NAMALWA (cell line): ENCODE data around the gene CLEC4F.
"Not testable (repeated sequence)": the region's sequence is repeated elsewhere in the genome, so short reads cannot be mapped to it uniquely, and the experiment has no call there.

ENCODE experiments used
- DNase-seq: peaks from one replicate; pipeline ENCODE4 v3.0.0-alpha.2; 2015; ENCODE audit warnings: low spot score

The CLEC4F gene

DNA sequence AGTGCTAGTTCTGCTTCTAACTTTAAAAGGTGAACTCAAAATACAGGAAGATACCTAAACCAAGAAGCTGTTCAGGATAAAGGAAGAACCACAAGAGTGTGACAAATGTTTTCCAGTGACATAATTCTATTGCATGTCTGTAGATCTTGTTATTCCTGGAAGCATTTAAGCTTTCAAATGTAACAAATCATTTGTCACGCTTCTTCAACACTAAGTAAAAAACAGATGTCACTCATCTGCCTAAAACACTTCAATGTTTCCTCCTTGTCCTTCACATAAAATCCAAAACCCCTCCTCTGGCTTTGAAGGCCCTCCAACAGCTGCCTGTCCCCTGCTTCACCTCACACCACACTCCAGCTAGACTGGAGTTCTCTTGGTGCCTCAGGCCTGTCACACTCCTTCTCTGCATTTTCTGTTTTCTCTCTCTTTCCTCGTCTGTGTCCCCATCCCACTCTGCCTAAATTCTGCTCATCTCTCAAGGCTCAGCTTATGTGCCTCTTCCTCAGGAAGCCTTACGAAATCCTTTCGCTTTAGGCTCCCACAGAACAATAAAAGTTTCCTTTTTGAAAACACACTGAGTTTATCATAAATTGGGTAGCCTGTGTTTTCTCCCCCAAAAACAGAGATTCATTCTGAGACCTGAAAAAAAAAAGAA, 6.4 kb upstream of the CLEC4F start:
- DNase-seq: no peak

DNA sequence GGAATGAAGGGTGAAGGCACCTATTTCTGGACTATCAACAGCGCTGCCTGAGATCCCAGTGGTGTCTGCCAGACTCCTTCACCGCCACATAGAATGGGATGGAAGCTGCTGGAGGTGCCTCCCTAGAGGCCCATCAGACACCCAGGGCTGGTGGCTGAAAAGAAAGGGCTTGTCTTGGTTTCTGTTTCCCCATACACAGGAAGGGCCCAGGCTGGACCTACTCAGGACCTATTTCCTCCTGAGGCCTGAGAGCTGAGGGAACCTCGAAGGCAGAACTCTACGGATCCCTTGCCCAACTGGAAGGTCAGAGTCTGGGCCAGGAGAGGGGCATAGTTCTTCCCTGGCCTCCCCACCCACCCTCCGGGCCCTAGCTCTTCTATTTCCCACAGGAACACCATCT, 2.9 kb upstream of the CLEC4F start:
- no peak for DNase-seq

DNA sequence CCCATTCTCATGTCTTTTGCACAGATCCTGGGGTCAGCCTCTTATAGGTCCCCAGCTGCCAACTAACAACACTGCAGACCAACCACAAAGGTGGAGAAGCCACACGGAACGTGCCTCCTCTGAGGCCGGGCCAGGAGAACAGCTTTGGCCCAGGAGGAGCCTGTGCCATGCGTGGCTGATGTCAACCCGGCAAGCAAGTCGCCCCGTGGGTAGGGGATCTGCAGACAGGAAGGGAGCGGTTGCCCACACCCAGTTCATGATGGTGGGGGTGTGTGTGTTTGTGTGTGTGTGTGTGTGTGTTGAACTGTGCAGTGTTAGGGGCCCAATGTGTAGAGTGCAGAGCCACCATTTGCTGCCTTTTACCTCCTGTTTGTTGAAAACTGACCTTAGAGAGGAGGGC, 2.4 kb upstream of the CLEC4F start:
- no peak for DNase-seq

DNA sequence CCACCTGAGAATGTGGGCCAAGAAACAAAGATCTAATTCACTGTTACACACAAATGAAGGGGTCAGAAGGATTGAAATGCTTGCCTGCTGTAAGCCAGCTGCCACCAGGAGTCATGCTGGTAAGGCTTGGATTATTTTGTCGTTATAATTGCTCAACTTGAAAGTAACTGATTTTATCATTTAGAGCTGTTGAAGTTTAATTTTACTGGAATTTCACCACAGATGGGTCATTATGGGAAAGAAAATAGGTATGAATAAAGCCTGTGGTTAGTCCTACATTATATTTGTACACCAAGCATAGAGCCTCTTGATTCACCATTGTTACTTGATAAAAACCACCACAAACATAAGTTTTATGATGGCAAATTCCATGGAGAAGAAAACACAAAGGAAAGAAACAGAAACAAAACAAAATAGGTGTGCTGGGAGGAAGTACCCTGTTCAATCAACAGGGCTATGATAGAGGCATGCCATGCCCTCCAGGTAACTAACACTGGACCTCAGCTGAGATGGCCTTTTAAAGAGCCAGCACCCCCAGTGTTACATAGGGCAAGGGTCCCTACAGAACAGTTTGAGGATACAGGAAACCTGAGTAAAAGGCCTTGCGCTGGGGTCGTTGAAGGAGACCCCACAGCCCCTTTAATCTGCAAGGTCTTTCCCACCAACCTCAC, 3.0 kb downstream of the CLEC4F start:
- DNase-seq: no peak

DNA sequence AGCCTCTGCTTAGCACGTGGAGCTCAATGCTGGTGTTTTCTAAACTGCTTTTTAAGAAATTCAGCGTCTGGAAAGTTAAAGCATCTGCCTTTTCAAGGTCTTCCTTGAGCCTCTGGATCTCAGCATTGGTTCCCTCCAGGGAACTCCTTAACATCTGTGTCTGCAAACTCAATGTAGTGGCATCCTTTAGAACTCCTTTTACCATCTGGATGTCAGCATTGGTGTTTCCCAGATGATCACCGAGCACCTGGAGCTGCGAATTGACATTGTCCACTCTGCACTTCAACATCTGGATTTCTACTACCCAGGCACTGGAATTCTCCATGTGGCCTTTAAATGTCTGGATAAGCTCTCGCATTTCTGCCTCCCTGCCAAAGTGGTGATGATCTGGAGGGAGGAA, 3.7 kb downstream of the CLEC4F start:
- no peak for DNase-seq

DNA sequence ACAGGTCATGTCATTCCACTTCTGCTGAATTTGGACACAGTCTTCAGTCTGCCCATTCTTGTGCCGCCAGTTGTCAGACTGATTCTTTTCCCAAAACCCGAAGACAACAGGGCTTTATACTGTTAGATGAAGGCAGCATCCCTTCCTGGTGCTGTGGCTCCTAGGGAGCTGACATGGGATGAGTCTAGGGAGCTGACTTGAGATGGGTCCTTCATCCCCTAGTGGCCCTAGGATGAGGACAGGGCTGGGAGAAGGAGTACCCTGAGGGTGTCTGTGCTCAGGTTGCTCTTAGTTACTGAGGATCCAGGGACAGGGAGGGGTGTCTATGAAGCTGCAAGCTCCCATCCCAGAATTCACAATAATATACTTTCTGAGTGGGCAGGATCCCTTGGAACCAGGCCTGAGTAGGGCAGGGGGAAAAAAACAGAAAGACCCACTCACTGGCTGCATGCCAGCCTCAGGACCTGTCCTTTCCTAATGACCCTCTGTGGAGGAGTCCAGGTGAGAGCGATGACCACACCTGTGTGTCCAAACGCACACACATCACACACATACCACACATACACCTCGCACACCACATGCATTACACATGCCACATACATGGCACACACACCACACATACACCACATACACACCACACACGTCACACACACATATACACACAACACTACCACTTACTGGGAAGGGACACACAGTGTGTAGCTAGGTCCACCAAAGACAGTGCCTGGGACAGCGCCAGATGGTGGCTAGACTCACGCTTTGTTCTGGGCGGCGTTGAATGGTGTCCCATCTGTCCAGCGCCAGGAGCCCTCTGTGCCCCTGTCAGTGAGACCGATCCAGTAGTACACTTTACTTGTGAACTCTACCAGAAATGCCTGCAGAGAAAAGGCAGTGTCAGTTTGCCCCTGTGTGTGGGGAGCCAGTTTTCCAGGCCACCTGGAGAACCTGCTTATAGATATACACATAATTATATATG, 11.1 kb downstream of the CLEC4F start:
- no peak for DNase-seq

DNA sequence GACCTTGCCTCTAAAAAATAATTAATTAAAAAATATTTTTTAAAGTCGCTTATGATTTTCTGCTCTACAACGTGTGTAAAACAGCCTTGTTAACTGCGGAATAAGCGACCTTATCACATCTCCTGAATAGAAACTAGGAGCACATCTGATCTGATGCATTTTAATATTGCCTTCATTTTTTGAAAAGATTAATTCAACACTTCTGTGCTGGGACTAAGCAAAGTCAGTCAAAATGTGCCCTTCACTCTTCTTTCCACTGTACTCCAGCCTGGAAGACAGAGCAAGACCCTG, 12.6 kb downstream of the CLEC4F start:
- DNase-seq: no peak

DNA sequence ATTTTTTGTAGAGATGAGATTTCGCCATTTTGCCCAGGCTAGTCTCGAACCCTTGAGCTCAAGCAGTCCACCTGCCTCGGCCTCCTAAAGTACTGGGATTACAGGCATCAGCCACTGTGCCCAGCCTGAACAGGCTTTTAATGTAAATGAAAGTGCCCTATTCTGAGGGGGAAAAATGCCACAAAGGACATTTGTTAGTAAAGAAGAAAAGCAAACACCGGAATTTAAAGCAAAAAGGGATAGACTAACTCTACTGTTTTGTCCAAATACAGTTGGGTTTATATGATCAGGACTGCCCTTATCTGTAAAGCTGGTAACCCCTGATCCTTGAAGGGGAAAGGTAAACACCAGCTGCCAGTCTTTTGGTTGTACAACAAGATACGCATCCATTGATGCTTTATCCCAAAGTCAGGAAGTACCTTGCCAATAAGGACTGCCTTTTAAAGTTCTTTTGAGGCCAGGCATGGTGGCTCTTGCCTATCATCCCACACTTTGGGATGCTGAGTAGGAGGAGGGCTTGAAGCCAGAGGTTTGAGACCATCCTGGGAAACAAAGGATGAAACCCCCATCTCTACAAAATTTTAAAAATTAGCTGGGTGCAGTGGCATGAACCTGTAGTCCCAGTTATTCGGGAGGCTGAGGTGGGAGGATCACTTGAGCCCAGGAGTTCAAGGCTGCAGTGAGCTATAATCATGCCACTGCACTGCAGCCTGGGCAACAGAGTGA, 13.1 kb downstream of the CLEC4F start:
- no peak for DNase-seq

DNA sequence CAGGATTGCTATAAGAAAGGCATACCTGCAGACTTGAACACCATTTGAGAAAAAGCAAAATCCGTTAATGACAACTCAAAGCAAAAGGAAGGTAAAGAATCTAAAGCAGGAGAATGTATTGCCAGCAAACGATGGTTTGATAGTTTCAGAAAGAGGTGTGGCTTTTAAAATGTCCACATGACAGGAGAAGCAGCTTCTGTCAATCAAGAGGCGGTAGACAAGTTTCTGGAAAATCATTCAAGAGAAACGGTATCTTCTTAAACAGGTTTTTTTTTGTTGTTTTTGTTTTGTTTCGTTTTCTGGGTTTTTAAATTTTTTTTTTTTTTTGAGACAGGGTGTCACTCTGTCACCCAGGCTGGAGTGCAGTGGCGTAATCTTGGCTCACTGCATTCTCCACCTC, 13.8 kb downstream of the CLEC4F start:
- DNase-seq: no peak

DNA sequence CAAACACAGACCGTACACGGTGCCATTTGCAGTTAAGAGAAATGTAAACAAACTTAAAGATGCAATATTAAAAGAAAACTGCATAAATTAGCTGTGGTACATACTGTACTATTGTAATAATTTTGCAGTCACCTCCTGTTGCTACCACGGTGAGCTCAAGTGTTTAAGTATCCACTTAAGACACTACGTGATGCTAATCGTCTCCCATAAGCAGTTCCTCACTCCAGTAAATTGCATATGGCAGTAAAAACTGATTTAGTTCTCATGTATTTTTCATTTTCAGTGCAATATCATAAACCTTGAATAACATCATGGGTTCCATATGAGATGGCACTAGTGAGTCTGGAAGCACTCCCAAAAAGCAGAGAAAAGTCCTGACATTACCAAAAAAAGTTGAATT, 14.4 kb downstream of the CLEC4F start:
- no peak for DNase-seq

DNA sequence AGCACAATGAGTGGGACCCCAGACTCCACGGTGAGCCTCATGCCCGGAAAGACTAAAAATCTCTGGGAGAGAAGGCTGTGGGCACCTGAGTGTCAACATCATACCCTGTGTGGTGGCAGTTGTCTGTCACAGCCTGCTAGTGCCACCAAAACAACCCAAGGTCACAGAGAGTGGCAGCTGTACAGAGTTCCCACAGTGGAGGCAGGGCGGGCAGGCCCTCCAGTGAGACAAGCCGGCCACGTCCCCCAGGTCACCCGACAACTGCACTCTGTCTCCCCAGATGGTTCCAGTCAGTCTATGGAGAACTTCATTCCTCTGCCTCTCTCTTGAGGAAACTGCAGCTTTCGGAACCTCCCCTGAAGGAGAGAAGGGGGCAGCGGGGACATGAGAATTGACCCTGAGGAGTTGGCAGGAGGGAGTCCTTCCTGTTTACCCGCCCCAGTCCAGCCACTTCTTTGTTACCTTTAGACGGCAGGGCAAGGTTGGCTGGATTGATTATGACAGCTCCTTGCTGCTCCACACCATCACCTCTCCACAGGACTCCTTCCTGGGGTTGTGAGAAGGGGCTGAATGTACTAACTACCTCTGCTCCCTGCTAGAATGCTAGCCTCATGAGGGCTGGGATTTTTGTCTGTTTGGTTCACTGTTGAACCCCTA, 18.7 kb downstream of the CLEC4F start:
- DNase-seq: no peak

DNA sequence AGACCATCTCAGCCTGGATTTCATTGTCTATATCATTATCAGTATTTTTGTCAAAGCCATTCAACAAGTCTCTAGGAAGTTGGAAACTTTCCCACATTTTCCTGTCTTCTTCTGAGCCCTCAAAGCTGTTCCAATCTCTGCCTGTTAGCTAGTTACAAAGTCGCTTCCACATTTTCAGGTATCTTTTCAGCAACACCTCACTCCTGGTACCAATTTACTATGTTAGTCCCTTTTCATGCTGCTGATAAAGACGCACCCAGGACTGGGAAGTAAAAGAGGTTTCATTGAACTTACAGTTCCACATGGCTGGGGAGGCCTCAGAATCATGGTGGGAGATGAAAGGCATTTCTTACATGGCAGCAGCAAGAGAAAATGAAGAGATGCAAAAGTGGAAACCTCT, 20.7 kb downstream of the CLEC4F start:
- no peak for DNase-seq

DNA sequence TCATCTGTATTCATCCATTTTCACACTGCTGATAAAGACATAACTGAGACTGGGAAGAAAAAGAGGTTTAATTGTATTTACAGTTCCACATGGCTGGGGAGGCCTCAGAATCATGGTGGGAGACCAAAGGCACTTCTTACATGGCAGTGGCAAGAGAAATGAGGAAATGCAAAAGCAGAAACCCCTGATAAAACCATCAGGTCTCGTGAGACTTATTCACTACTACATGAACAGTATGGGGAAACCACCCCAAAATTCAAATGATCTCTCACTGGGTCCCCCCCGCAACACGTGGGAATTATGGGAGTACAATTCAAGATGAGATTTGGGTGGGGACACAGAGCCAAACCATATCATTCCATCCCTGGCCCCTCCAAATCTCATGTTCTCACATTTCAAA, 22.4 kb downstream of the CLEC4F start:
- DNase-seq: not testable (repeated sequence)

DNA sequence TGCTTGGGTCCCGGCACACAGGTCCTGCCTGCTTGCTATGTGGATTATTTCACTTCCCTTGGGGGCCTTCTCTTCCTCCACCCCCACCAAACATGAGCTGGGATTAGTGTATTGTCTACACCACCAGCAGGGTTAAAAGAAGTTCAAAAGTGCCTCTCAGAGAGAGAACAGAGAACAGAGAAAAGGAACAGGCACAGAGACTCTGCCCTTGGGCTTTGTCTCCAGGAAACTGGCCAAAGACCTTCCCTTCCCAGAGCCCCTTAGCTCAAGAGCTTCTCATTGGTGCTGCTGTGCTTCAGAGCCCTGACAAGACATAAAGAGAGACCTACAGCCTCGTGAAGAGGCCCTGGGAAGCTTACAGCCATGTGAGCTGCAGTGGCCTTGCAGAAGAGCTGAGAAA, 22.9 kb downstream of the CLEC4F start:
- DNase-seq: no peak

DNA sequence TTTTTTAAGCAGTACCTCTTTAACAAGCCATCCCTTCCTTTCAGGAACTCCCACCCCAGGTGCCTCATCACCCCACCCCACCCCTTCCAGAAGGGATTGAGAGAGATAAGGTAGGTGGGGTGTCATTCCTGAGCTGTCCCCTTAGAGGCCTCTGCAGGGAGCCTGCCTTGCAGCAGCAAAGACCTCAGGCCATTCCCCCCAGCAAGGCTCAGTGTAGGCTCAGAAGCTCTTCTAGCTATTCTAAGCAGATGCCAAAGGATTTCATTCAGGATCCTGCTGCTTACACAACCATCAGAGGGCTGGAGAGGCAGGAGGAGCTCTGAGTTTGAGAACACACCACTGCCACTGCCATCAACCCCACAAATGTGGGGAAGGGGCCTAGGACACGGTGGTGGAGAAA, 24.1 kb downstream of the CLEC4F start:
- DNase-seq: no peak

DNA sequence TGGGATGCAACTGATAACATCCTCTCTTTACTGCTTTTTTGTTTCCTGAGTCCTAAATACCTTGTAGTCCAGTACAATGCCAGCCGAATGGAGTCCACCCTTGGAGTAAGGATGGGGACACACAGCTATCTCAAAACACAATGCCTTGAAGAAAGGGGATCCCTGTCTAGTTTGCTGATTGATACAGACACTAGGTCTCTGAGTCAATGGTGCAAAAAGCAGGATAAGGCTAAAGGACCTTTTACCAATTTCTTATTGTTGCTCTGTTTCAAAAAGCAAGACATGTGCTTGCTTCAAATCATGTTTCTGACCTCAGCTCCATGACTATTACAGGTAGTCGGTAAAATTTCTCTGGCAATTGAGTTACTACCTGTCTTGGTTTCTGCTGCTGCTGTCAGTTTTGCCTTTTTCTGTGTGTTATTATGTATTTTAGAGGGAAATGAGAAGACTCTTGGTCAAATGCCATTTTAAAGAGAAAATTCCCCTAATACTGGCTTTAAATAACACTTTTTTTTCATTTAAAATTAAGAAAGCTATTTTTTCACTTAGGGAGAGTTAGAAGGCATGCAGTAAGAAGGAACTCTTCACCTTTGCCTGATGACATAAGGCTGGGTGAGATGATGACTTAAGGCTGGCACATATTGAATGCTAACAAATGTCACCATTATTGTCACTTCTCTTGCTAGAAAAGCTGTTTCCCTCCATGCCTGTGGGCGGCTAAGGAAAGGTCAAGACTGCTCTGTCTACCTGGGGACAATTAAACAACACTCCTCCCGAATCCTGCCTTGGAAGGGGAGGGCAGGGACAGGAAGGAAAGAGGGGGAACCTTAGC, 25.0 kb downstream of the CLEC4F start:
- DNase-seq: no peak

DNA sequence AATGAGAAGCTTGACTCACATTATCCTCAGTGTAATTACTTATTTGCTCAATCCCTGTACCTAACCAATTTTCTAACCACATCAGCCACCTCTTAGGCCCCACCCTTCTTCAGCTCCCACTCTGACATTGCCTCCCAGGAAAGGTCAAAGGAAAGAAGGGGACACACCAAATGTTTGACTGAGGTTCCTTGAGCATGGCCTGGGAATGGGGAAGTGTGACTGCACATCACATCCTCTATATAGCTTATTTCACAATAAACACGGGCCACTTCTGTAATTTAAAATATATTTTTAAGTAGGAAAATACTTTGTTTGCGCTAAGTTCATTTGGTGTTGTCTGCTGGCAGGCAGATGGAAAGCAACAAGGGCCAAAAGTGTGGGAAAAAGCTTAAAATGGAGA, 26.9 kb downstream of the CLEC4F start:
- no peak for DNase-seq

DNA sequence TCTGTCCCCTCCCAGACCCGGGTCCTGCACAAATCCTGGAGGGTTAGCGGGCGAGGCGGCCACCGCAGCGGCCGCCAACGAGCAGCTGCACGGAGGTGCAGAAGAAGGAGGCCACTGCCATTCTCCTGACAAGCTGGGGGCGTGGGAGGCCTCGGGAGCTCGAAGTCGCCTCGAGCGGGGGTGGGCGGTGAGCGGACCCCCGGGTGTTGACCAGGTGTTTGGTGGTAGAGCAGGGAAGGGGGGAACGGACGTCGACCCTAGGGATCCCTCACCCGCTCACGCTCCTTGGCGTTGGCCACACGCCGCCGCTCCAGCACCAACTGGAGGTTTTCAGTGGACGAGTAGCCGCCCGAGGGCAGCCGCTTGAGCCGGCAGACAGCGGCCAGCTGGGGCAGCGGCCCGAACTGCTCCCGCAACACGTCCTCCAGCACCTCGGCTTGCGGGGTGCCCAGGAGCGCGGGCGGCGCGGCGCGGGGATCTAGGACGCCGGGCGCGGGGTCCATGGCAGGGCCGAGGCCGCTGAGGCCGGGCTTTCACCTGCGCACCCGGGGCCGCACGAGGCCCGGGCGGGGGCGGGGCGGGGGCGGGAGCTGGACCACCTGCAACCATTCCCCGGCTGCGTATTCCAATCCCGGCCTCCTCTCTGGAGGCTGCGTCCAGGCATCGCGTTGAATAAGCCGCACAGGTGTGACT, 30.1 kb downstream of the CLEC4F start, which contains the start of gene FIGLA:
Gene FIGLA (minus strand): TSS at position 508 of the 693 bp plus-strand sequence. CDS start 5 bp downstream, at position 503.
- no peak for DNase-seq

DNA sequence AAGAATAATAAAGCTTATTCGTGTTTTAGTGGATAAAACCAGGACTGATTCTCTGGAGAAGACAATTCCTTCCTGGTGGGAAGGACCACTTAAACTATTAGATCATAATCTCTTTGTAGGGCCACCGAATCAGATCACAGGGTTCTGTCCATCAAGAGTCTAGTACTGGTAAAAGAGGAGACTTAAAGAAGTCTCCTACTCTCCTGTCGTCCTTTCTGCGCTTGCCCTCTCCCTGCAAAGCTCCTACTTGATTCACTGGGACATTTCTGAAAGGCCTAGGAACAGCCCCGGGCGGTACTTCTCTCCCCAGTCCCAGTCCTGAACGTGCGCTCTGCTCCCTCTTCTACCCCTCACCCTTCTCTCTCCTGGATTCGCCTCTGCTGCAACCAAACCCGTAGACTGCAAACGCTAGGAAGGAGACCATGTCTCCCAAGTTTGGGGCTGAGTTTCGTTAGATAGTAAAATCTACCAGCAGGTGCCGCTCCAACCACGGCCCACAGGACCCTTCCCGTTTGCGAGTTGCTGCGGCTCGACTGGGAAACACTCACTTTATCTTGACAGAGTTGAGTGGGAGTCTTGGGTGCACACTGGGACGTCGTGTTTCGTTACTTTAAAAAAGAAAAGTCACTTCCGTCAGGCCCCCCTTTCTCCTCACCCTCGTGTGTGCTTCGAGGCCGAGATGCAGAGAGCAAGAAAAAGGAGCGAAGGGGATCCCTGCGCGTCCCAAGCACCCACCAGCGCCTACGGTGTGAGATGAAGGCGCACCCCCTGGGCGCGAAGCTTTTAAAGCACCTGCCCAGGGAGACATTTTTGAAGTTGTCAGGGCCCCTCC, 30.9 kb downstream of the CLEC4F start:
- DNase-seq: peak; percentile 53
